HepG2 (cell line): ENCODE data around the gene POC1B. TPM values are rescaled to one million over a fixed set of nuclear protein-coding genes. Genes with fewer than 3 reads are reported as not detected.
A peak's percentile ranks its signal among the peaks of the same experiment; 100 is the strongest.

Experiments
- DPF2 ChIP-seq: sonication (generic); formaldehyde crosslinking; IDR thresholded peaks from 2 replicates; pipeline ENCODE4 v1.4.0; 2020; ENCODE audit warnings: mild to moderate bottlenecking, low read depth, missing genetic modification reagents, borderline replicate concordance
- ELF1 ChIP-seq: sonication (generic); formaldehyde crosslinking; IDR thresholded peaks from 2 replicates; pipeline ENCODE4 v1.4.0; 2020; ENCODE audit warnings: missing genetic modification reagents
- FLYWCH1 ChIP-seq: sonication (generic); formaldehyde crosslinking; IDR thresholded peaks from 2 replicates; pipeline ENCODE4 v1.8.1; 2023; ENCODE audit warnings: mild to moderate bottlenecking, missing genetic modification reagents
- GPN1 ChIP-seq: sonication (generic); formaldehyde crosslinking; IDR thresholded peaks from 2 replicates; pipeline ENCODE4 v1.5.1; 2020; ENCODE audit warnings: missing genetic modification reagents, borderline replicate concordance
- HDAC6 ChIP-seq: fragments of 200-600 bp; sonication (generic); IDR thresholded peaks from 2 replicates; pipeline ENCODE4 v1.7.0; 2017; ENCODE audit warnings: mild to moderate bottlenecking, antibody characterized with exemption, low read length, low read depth
- JARID2 ChIP-seq: sonication (generic); formaldehyde crosslinking; IDR thresholded peaks from 2 replicates; pipeline ENCODE4 v1.8.1; 2023; ENCODE audit warnings: missing genetic modification reagents, inconsistent platforms; ENCODE audit not compliant: insufficient replicate concordance
- MED8 ChIP-seq: sonication (generic); formaldehyde crosslinking; IDR thresholded peaks from 2 replicates; pipeline ENCODE4 v1.8.1; 2023; ENCODE audit warnings: mild to moderate bottlenecking, missing genetic modification reagents; ENCODE audit not compliant: insufficient replicate concordance
- SIX1 ChIP-seq: sonication (generic); formaldehyde crosslinking; IDR thresholded peaks from 2 replicates; pipeline ENCODE4 v1.4.0; 2020; ENCODE audit warnings: missing genetic modification reagents, borderline replicate concordance
- SMARCE1 ChIP-seq: fragments of 450-650 bp; IDR thresholded peaks from 2 replicates; pipeline ENCODE4 v1.6.1; 2017; ENCODE audit warnings: borderline replicate concordance
- ZBTB42 ChIP-seq: sonication (generic); formaldehyde crosslinking; IDR thresholded peaks from 2 replicates; pipeline ENCODE4 v1.5.0; 2020; ENCODE audit warnings: mild to moderate bottlenecking, missing genetic modification reagents
- ZEB1 ChIP-seq: IDR thresholded peaks from 2 replicates; pipeline ENCODE4 v1.6.1; 2012; ENCODE audit warnings: mild to moderate bottlenecking, low read depth, inconsistent platforms; ENCODE audit not compliant: insufficient replicate concordance
- ZFP36L2 ChIP-seq: sonication (generic); formaldehyde crosslinking; IDR thresholded peaks from 2 replicates; pipeline ENCODE4 v1.4.0; 2020; ENCODE audit warnings: missing genetic modification reagents
- ZNF282 ChIP-seq: fragments of 450-650 bp; IDR thresholded peaks from 2 replicates; pipeline ENCODE4 v1.6.1; 2018; ENCODE audit not compliant: partially characterized antibody
- ZNF292 ChIP-seq: sonication (generic); formaldehyde crosslinking; IDR thresholded peaks from 2 replicates; pipeline ENCODE4 v1.8.1; 2022; ENCODE audit warnings: mild to moderate bottlenecking, low read depth, missing genetic modification reagents, borderline replicate concordance
- ZNF335 ChIP-seq: sonication (generic); formaldehyde crosslinking; IDR thresholded peaks from 2 replicates; pipeline ENCODE4 v1.4.0; 2020; ENCODE audit warnings: missing genetic modification reagents
- ZNF556 ChIP-seq: sonication (generic); formaldehyde crosslinking; IDR thresholded peaks from 2 replicates; pipeline ENCODE4 v1.4.0; 2020; ENCODE audit warnings: mild to moderate bottlenecking, missing genetic modification reagents, borderline replicate concordance
- ZNF574 ChIP-seq: sonication (generic); formaldehyde crosslinking; IDR thresholded peaks from 2 replicates; pipeline ENCODE4 v1.4.0; 2020; ENCODE audit warnings: missing genetic modification reagents
- ZNF629 ChIP-seq: sonication (generic); formaldehyde crosslinking; conservative IDR thresholded peaks from 2 replicates; pipeline ENCODE4 v1.5.0; 2020; ENCODE audit warnings: missing genetic modification reagents
- ZNF704 ChIP-seq: sonication (generic); formaldehyde crosslinking; IDR thresholded peaks from 2 replicates; pipeline ENCODE4 v1.8.1; 2023; ENCODE audit warnings: mild to moderate bottlenecking, inconsistent platforms, moderate library complexity, missing genetic modification reagents, borderline replicate concordance
- ZNF709 ChIP-seq: sonication (generic); formaldehyde crosslinking; IDR thresholded peaks from 2 replicates; pipeline ENCODE4 v1.5.0; 2020; ENCODE audit warnings: mild to moderate bottlenecking, missing genetic modification reagents
- polyA plus RNA-seq, 8 experiments: library from polyadenylated mRNA; depleted of rRNA in 3 of 8; stranded (reverse) in 7 of 8; unstranded in 1 of 8; fragments of >200 nt; fragmentation: Illumina TruSeq in 4 of 8; extraction: Trizol in 4 of 8; gene quantifications; 2 replicates each; pipeline versions ENCODE4 v1.2.1 to v1.2.3, GENCODE V29; 2011 to 2016; ENCODE audit warnings: low read depth in 4 of 8, missing spikeins in 1 of 8, mixed read lengths in 1 of 8; ENCODE audit not compliant: insufficient read depth in 1 of 8
- total RNA-seq, 5 experiments: library from RNA; depleted of rRNA; stranded (reverse); fragments of >200 nt; fragmentation: Illumina TruSeq; extraction: Trizol; gene quantifications; 2 replicates each; pipeline ENCODE4 v1.2.3, GENCODE V29; 2016; ENCODE audit warnings: low read depth in 1 of 5
- TF ChIP-seq, protein P1 (sequence below): IDR thresholded peaks from 2 replicates; pipeline ENCODE4 v1.6.1; 2016; ENCODE audit warnings: mild to moderate bottlenecking
- TF ChIP-seq, protein P2 (sequence below): sonication (generic); formaldehyde crosslinking; IDR thresholded peaks from 2 replicates; pipeline ENCODE4 v1.8.0; 2022; ENCODE audit warnings: missing genetic modification reagents, mild to moderate bottlenecking, moderate library complexity, borderline replicate concordance

POC1B gene
- total and polyA plus RNA-seq, 2 of the 13 experiments (the other 11 are each of a cell fraction or from before 2014, with no cell fraction given), result 9.3 to 11.0 TPM

DNA sequence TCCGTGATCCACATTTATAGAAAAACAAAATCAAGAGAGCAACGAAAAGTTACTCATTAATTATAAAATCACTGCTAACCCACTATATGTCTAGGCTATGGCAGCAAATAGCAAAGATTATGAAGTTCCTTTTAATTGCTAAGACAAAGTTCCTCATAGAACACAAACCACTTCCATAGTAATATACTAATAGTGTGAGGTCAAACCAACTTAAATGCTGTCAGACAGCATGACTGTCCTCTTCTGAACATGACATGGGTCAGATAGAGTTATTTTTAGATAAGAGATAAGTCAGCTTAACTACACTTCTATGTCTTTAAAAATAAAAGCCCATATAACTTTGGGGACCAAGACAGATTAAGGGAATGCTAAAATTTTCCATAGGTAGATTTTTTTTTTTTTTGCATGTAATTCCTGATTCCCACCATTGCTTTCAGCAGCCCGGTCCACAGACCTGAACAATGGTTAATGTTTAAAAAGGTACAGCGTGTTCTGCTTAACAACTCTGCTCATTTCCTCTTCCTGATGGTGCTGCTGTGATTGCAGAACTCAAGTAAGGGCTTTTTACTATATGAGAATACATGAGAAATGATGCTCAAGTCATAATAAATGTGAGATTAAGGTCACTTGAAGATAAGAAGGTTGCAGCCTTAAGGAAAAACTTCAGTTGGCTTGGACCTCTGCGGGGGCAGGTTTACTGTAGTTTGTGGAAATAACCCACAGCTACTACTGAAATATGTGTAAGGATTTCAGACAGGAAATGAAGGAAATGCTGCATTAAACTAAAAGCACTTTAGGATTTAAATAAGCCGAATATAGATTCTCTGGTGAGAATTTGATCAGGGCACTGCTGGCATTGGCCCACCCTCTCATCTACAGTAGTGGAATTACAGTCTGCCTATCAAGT, 135.8 kb downstream of the POC1B start (continued):
- TF ChIP-seq ZFP36L2 (CRISPR knock-in tag), result no peak
- no peak for TF ChIP-seq MED8 (CRISPR knock-in tag)
- TF ChIP-seq ZNF574 (CRISPR knock-in tag), result no peak
- TF ChIP-seq SMARCE1, result no peak
- TF ChIP-seq ZEB1, result no peak
- TF ChIP-seq GPN1 (CRISPR knock-in tag), result no peak
- TF ChIP-seq, protein P1, sequence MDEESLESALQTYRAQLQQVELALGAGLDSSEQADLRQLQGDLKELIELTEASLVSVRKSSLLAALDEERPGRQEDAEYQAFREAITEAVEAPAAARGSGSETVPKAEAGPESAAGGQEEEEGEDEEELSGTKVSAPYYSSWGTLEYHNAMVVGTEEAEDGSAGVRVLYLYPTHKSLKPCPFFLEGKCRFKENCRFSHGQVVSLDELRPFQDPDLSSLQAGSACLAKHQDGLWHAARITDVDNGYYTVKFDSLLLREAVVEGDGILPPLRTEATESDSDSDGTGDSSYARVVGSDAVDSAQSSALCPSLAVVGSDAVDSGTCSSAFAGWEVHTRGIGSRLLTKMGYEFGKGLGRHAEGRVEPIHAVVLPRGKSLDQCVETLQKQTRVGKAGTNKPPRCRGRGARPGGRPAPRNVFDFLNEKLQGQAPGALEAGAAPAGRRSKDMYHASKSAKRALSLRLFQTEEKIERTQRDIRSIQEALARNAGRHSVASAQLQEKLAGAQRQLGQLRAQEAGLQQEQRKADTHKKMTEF (CRISPR knock-in tag), result no peak
- no peak for TF ChIP-seq ZNF335 (CRISPR knock-in tag)
- TF ChIP-seq ZBTB42, result no peak
- no peak for TF ChIP-seq HDAC6
- TF ChIP-seq ZNF556 (CRISPR knock-in tag), result no peak
- no peak; the same call in 1 of the 2 replicates for TF ChIP-seq ZNF292 (CRISPR knock-in tag)
- TF ChIP-seq ZNF709, result no peak
- no peak for TF ChIP-seq JARID2 (CRISPR knock-in tag)
- no peak for TF ChIP-seq DPF2
- no peak for TF ChIP-seq FLYWCH1 (CRISPR knock-in tag)
- no peak for TF ChIP-seq SIX1 (CRISPR knock-in tag)
- 0 out of 2 replicates have a peak, but pooled peaks have one; percentile 37 for TF ChIP-seq ELF1
- TF ChIP-seq, protein P2, sequence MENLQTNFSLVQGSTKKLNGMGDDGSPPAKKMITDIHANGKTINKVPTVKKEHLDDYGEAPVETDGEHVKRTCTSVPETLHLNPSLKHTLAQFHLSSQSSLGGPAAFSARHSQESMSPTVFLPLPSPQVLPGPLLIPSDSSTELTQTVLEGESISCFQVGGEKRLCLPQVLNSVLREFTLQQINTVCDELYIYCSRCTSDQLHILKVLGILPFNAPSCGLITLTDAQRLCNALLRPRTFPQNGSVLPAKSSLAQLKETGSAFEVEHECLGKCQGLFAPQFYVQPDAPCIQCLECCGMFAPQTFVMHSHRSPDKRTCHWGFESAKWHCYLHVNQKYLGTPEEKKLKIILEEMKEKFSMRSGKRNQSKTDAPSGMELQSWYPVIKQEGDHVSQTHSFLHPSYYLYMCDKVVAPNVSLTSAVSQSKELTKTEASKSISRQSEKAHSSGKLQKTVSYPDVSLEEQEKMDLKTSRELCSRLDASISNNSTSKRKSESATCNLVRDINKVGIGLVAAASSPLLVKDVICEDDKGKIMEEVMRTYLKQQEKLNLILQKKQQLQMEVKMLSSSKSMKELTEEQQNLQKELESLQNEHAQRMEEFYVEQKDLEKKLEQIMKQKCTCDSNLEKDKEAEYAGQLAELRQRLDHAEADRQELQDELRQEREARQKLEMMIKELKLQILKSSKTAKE (CRISPR knock-in tag), result no peak
- no peak for TF ChIP-seq ZNF629 (CRISPR knock-in tag)
- no peak for TF ChIP-seq ZNF282
- no peak for TF ChIP-seq ZNF704 (CRISPR knock-in tag)
